GM12874 (cell line): Measurements from ENCODE around the gene YARS1.

Experiments used
- CTCF ChIP-seq: IDR thresholded peaks from 2 replicates; pipeline ENCODE4 v1.5.1; 2011; ENCODE audit warnings: low read depth, mild to moderate bottlenecking, control low read depth, low read length, moderate library complexity; ENCODE audit not compliant: insufficient read depth

YARS1 gene

GRCh38 chr1:32758177-32758794 is 58.9 kb downstream of the YARS1 start:
- TF ChIP-seq CTCF, result no peak

- TF ChIP-seq CTCF, result no peak
Observed at GRCh38 chr1:32757213-32757895, 59.8 kb downstream of the YARS1 start.

DNA sequence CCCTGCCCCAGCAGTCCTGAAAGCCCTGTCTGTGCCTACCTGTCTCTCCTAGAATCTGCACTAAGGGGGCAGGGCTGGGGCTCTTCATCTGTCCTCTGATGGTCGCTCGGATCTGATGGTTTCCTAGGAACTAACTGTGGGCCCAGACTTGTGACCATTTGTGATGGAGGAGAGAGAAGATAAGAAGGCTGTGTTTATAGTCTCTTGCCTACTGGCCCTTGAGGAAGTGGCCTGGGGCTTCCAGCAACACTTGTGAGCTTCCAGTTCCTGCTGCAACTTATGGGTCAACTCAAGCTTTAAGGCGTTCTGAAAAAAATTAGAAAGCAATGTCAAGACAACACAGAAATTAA is 61.4 kb downstream of the YARS1 start:
- no peak for TF ChIP-seq CTCF

GRCh38 chr1:32755098-32755809 is 61.9 kb downstream of the YARS1 start:
- no peak for TF ChIP-seq CTCF

DNA sequence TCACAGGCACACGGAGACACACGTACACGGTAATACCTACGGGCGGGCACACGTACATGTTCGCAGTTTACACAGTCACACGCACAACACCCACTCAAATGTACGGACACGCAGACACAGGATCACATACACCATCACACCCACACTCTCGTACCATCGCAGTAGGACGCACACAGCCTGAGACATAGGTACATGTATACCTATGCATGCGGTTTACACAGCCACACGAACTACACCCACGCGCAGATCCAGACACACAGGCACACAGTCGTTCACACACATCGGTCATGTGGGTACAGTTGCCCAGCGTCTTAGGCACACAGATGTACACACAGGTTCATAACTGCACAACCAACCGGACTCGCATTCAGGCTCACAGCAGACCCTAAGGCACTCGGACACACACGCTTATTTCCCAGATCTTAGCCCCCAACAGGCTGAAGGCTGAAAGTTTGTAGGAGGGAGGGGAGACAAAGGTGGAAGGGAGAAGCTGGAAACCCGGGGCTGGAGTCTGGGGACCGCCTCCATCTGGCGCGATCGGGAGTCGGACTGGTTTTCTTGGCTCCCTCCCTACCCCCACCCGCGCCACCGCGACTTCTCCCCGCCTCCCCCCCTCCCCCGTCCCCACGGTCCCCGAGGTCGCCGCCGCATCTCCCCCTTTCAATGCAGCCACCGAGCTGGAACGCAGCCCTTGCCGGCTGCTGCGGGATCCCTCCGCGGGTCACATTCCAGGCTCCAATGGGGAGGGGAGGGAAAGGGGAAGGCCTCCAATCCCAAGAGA is 62.7 kb downstream of the YARS1 start:
- TF ChIP-seq CTCF, result no peak

DNA sequence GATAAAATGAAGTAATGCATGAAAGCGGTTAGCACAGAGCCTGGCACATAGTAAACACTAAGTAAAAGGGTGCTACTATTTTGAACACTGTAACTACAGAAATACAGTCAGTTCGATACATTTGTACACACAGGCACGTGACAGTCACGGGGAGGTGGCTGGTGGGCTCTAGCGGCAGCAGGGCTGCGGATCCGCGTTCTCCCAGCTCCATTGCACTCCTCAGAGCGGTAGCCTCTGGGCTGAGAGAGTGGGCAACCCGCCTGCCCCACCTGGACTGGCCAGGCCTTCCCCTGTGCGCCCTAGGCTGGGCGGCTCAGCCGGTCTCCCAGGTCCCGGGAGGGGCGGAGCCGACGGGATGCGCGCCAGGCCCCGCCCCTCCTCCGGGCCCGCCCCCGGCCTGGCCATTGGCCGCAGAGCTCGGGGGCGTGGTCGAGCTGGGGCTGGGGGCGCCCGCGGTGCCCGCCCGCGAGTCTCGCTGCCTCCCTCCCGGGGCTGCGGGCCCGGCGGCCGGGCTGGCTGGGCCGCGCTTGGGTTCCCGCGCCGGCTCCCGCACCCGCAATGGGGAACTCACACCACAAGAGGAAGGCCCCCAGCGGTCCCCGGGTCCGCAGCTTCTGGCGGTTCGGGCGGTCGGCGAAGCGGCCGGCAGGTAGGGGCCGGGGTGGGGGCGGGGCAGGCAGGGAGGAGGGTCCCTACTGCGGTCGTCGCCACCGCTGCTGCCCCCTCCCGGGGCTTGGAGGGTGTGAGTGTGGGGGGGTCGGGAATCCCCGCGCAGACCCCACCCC is 63.4 kb downstream of the YARS1 start:
- 0 out of 2 replicates have a peak, but pooled peaks have one; percentile 3 for TF ChIP-seq CTCF
